ENCODE results near the gene SDHB. TPM values are rescaled to one million over a fixed set of nuclear protein-coding genes. Genes with fewer than 3 reads are reported as not detected.
A peak's percentile ranks its signal among the peaks of the same experiment; 100 is the strongest.

SDHB gene
- total and polyA plus RNA-seq, 2 of the 8 experiments (the other 6 are each of a cell fraction or from before 2014, with no cell fraction given): 84.0 to 98.7 TPM

- CTCF ChIA-PET (ENCODE audit: partially characterized antibody): interaction anchor here (0.8 to 11.4 kb wide), 7 partner anchors 14 to 267 kb away, joined by 3 to 164 read pairs (median 4); no protein-coding TSS in a partner anchor
- no peak for TF ChIP-seq GABPA (IDR thresholded peaks at IDR 0.05; ENCODE audit: borderline replicate concordance, insufficient read depth, low read length)
- no peak for TF ChIP-seq RBBP5 (IDR thresholded peaks at IDR 0.05; ENCODE audit: borderline replicate concordance, low read depth, low read length)
- TF ChIP-seq RAD21 (IDR thresholded peaks at IDR 0.05 in 1 of 2, conservative IDR thresholded peaks at IDR 0.05 in 1 of 2; ENCODE audit: low read depth in 2 of 2, low read length in 2 of 2): peak; percentile 16 to 35; a peak in 2 of 4 replicates
- TF ChIP-seq KDM1A (IDR thresholded peaks at IDR 0.05; ENCODE audit: borderline replicate concordance, low read length): peak; percentile 80; the same call in 1 of the 2 replicates
- TF ChIP-seq, protein P1, sequence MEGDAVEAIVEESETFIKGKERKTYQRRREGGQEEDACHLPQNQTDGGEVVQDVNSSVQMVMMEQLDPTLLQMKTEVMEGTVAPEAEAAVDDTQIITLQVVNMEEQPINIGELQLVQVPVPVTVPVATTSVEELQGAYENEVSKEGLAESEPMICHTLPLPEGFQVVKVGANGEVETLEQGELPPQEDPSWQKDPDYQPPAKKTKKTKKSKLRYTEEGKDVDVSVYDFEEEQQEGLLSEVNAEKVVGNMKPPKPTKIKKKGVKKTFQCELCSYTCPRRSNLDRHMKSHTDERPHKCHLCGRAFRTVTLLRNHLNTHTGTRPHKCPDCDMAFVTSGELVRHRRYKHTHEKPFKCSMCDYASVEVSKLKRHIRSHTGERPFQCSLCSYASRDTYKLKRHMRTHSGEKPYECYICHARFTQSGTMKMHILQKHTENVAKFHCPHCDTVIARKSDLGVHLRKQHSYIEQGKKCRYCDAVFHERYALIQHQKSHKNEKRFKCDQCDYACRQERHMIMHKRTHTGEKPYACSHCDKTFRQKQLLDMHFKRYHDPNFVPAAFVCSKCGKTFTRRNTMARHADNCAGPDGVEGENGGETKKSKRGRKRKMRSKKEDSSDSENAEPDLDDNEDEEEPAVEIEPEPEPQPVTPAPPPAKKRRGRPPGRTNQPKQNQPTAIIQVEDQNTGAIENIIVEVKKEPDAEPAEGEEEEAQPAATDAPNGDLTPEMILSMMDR (IDR thresholded peaks at IDR 0.05; ENCODE audit: control extremely low read depth in 1 of 3, insufficient read depth in 1 of 3, low read depth in 1 of 3, low read length in 3 of 3): peak; percentile 39 to 45 (median 41)
- peak in 1 of 2 experiments; percentile 61; a peak in 1 of 4 replicates for TF ChIP-seq HDAC2 (IDR thresholded peaks at IDR 0.05; ENCODE audit: borderline replicate concordance in 1 of 2, low read depth in 2 of 2, low read length in 2 of 2)
These were observed 49.1 kb downstream of the SDHB start for GRCh38 chr1:17004466-17005364.

More at GRCh38 chr1:17004466-17005364, 49.1 kb downstream of the SDHB start:
- H2AK5ac ChIP-seq (ENCODE audit: low read depth, low read length): no peak overlapping the region
- H4K8ac ChIP-seq (ENCODE audit: extremely low read depth, insufficient read depth, low read length): peak overlapping the region; percentile 41; the same call in 1 of the 2 replicates
- no peak overlapping the region for H3K4me3 ChIP-seq (ENCODE audit: extremely low read depth in 1 of 4, insufficient read depth in 2 of 4, low read depth in 3 of 4, low read length in 4 of 4)
- H3K23me2 ChIP-seq (ENCODE audit: low read depth, low read length): no peaks in the 10 kb centered on the region
- no peak overlapping the region for H2BK5ac ChIP-seq (ENCODE audit: low read depth, low read length)
- H3K56ac ChIP-seq (replicated peaks; ENCODE audit: insufficient read length, low read depth, low read length): no peak overlapping the region
- H3K14ac ChIP-seq (ENCODE audit: insufficient read length): no peak overlapping the region
- H3K4ac ChIP-seq (replicated peaks; ENCODE audit: insufficient read length, low read depth, low read length): no peak overlapping the region
- no peaks in the 10 kb centered on the region for H3K79me1 ChIP-seq (ENCODE audit: low read depth, low read length)
- no peak overlapping the region for H2BK120ac ChIP-seq (replicated peaks; ENCODE audit: low read depth, low read length)
- FAIRE-seq (no peak), DNase-seq (ENCODE audit: low read depth in 1 of 2, low spot score in 2 of 2) (no peak)
- H3K4me2 ChIP-seq (ENCODE audit: insufficient read depth in 1 of 2, low read depth in 2 of 2, low read length in 2 of 2): no peak overlapping the region
- H3K23ac ChIP-seq (ENCODE audit: insufficient read length): no peak overlapping the region
- POLR2A ChIA-PET (ENCODE audit: partially characterized antibody): interaction anchor here (1.4 to 2.1 kb wide), 3 partner anchors 13 to 43 kb away, joined by 3 to 5 read pairs (median 4); no protein-coding TSS in a partner anchor
- H4K20me1 ChIP-seq (replicated peaks in 1 of 2; ENCODE audit: control insufficient read depth in 1 of 2, insufficient read depth in 2 of 2, low read length in 2 of 2): peaks cover 0 to 5% of the 10 kb centered on the region in 2 experiments
- no peak overlapping the region for H2AFZ ChIP-seq (ENCODE audit: low read length)
- no peak overlapping the region for H2BK15ac ChIP-seq (ENCODE audit: low read length)
- H2BK12ac ChIP-seq (ENCODE audit: low read depth, low read length): no peak overlapping the region
- no peaks in the 10 kb centered on the region for H3K9me3 ChIP-seq (ENCODE audit: insufficient read depth in 2 of 2, low read depth in 1 of 2, low read length in 1 of 2)
- H4K5ac ChIP-seq (ENCODE audit: insufficient read length, low read depth, low read length): no peak overlapping the region
- no peaks in the 10 kb centered on the region for H3K27me3 ChIP-seq (replicated peaks in 1 of 4; ENCODE audit: control insufficient read depth in 3 of 4, extremely low read depth in 1 of 4, insufficient read depth in 3 of 4, low read length in 3 of 4)
- WGBS, 2 experiments (ENCODE audit: extremely low coverage in 1 of 2, insufficient coverage in 1 of 2, insufficient read length in 1 of 2, insufficient replicate concordance in 2 of 2, low coverage in 1 of 2, low lambda C conversion rate in 2 of 2, missing lambda C conversion rate in 1 of 2): 95% methylated on average over 23 of the region's 24 CpGs; no CpG with 5 or more reads in 1 of the 2 experiments
- no peak overlapping the region for H3K18ac ChIP-seq (ENCODE audit: extremely low read depth, low read length)
- H4K91ac ChIP-seq (replicated peaks; ENCODE audit: insufficient read length, low read length): no peak overlapping the region
- H3K36me3 ChIP-seq (ENCODE audit: control insufficient read depth in 2 of 4, insufficient read depth in 4 of 4, low read length in 3 of 4): peaks cover 0 to 28% (median 17%) of the 10 kb centered on the region in 4 experiments; a peak in 7 of 8 replicates
- no peak overlapping the region for H2BK20ac ChIP-seq (ENCODE audit: low read length)
- H3K27ac ChIP-seq (ENCODE audit: low read depth, low read length): no peak overlapping the region
- no peaks in the 10 kb centered on the region; a peak in 1 of 4 replicates for H3K79me2 ChIP-seq (ENCODE audit: control insufficient read depth in 1 of 2, insufficient read depth in 2 of 2, low read length in 2 of 2)
- peaks cover 0 to 10% (median 7%) of the 10 kb centered on the region in 4 experiments; a peak in 5 of 7 replicates for H3K4me1 ChIP-seq (replicated peaks in 1 of 4; ENCODE audit: control insufficient read depth in 3 of 4, insufficient read depth in 4 of 4, low read length in 3 of 4)
- no peak overlapping the region for H3K9ac ChIP-seq (replicated peaks in 1 of 4; ENCODE audit: extremely low read depth in 1 of 4, low read depth in 3 of 4, low read length in 3 of 4)
